NCI-H2196 treated with DMSO at 0.1 percent for 48 hours (cell line): ENCODE data around the gene AHCY.
"Not testable (repeated sequence)": the region's sequence is repeated elsewhere in the genome, so short reads cannot be mapped to it uniquely, and the experiment has no call there.

Source experiments
- DNase-seq: peaks from one replicate; lab custom pipeline; 2025; ENCODE audit not compliant: unreplicated experiment; lab: John Stamatoyannopoulos, UW

AHCY gene

GRCh38 chr20:34299556-34300255 lies 3.4 kb downstream of the AHCY start:
- DNase-seq, result no peak

GRCh38 chr20:34298294-34298784 lies 4.8 kb downstream of the AHCY start:
- not testable (repeated sequence) for DNase-seq

- no peak for DNase-seq
Observed at GRCh38 chr20:34296468-34296867, 6.7 kb downstream of the AHCY start.

DNA sequence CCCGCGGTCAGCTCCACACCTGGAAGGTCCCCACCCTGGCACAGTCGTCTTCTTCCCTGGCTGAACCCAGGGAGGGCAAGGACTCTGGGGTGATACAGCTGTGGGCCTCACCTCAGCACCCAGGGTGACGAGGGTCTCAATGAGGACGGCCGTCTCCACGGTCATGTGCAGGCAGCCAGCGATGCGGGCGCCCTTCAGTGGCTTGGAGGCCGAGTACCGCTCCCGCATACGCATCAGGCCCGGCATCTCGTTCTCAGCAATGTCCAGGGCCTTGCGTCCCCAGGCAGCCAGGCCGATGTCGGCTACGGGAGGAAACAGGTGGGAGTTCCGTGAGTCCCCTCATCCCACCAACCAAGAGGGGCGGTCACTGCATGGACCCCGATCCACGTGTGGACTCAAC lies 7.9 kb downstream of the AHCY start:
- DNase-seq, result no peak

DNA sequence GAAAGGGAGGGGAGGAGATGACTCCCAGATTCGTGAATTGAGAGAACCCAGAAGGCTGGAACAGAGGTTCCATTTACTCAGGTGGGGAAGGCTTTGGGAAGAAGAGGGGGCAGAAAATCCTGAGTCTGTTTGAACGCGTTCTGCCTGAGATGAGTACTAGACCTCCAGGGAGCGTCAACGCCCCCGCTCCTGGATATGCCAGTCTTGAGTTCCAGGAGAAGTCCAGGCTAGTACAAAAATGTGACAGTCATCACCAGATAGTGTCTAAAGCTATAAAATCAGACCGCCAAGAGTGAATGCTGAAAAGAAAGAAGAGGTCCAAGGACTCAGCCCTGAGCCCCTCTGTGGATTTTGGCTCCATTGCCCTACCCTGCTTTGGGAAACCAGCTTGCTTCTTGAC lies 8.6 kb downstream of the AHCY start:
- DNase-seq, result no peak

- no peak for DNase-seq
Observed at GRCh38 chr20:34293589-34293988, 9.6 kb downstream of the AHCY start.

GRCh38 chr20:34293119-34293518 lies 10.0 kb downstream of the AHCY start:
- no peak for DNase-seq

- no peak for DNase-seq
Observed at GRCh38 chr20:34292496-34292895, 10.7 kb downstream of the AHCY start.

DNA sequence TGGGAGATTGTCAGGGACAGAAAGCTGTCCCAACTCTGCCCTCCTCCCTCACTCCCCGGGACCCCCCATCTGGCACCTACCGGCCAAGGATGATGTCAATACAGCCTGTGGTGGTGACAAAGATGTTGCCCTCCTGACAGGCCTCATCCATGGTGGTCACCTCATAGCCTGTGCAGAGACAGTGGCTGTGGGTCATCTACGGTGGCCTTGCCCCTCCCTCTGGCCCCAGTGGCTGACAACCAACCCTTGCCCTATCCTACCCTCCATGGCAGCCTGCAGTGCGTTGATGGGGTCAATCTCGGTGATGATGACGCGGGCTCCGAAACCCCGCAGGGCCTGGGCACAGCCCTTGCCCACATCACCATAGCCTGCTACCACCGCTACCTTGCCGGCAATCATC lies 12.7 kb downstream of the AHCY start:
- no peak for DNase-seq

DNA sequence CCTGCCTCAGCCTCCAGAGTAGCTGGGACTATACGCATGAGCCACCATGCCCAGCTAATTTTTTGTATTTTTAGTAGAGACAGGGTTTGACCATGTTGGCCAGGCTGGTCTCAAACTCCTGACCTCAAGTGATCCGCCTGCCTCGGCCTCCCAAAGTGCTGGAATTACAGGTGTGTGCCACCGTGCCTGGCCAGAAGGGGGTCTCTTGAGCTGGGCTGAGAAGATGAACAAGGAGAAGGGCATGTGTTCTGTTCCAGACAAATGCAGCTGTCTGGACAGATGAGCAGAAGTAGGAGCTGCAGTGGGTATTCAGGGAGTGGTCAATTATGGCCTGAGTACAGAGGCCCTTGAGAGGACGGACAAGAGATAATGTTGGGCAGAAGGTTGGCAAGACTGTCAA lies 15.7 kb downstream of the AHCY start:
- DNase-seq, result not testable (repeated sequence)

- no peak for DNase-seq
Observed at GRCh38 chr20:34285450-34285849, 17.7 kb downstream of the AHCY start.

DNA sequence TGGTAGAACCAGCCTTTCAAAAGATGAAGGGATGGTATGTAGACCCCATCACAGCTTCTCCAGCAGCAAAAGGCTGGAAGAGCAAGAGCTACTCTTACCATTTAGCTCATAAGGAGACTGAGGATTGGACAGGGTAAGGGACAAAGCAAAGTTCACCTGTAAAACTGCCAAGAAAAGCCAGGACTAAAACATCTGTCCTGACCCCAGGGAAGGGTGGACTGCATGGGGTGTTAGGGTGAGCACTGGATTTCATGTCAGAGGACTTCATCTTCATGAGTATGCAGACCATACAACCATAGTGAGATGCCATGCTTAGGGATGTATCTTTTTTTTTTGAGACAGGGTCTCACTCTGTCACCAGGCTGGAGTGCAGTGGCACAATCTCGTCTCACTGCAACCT lies 19.3 kb downstream of the AHCY start:
- DNase-seq, result no peak

DNA sequence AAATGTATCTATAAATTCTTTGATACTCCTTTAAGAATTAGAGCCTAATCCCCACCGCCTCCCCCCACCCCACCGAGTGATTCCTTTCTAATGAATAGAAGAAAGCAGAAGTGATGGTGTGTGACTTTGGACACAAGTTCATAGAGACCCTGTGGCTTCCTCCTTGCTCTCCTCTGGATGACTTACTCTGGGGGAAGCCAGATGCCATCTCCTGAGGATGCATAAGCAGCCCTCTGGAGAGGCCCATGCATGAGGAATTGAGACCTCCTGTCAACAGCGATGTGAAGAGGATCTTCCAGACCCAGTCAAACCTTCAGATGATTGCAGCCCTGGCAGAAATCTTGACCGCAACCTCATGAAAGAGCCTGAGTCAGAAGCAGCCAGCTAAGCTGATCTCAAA lies 21.1 kb downstream of the AHCY start:
- no peak for DNase-seq

DNA sequence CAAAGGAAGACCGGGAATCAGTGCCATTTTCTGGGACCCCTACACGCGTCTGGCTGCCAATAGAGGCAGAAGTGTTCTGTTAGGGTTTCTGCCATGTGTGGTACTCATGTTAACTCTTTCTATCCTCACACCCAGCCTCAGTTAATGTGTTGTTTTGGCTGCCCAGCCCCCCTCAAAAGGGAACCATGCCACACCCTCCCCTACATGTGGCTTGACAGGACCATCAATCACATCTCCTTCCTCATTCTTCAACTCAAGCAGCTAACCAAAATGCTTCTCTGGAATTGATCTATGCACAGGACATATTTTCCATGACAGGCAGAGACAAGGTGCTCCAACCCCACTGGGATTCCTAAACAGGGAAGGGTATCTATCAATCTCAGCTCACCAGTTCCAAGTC lies 22.0 kb downstream of the AHCY start:
- no peak for DNase-seq

DNA sequence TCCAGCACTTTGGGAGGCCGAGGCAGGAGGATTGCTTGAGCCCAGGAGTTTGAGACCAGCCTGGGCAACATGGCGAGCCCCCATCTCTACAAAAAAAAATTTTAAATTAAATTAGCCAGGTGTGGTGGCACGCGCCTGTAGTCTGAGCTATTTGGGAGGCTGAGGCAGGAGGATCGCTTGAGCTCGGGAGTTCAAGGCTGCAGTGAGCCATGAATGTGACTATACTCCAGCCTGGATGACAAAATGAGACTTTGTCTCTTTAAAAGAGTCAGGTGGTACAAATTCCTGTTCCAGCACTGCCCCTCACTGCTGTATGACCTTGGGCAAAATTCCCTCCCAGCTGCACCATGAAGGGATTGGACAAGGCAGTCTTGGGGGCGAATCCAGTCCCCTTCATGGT lies 28.5 kb downstream of the AHCY start:
- no peak for DNase-seq

GRCh38 chr20:34271956-34272355 lies 31.2 kb downstream of the AHCY start:
- DNase-seq, result no peak

GRCh38 chr20:34269996-34270627 lies 33.0 kb downstream of the AHCY start:
- no peak for DNase-seq

GRCh38 chr20:34268851-34269636 lies 34.1 kb downstream of the AHCY start:
- no peak for DNase-seq

- DNase-seq, result no peak
Observed at GRCh38 chr20:34268145-34268544, 35.0 kb downstream of the AHCY start.

DNA sequence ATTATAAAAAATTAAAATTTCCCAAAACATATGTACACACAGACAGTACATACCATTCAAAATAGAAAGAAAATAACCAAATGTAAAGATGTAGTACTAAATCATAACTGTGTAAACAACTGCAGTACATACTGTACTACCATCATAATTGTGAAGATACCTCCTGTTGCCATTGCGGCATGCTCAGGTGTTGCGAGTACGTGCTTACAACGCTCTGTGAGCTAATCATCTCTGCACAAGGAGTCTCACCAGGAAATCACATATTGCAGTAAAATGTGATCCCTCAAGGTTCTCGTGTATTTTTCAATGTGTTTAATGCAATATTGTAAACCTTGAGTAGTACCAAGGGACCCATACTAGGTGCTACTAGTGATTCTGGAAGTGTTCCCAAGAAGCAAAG lies 39.0 kb downstream of the AHCY start:
- DNase-seq, result no peak

- DNase-seq, result not testable (repeated sequence)
Observed at GRCh38 chr20:34263468-34263867, 39.7 kb downstream of the AHCY start.
